Measurements from ENCODE around the gene ZYX. TPM values are rescaled to one million over a fixed set of nuclear protein-coding genes. Genes with fewer than 3 reads are reported as not detected.

The ZYX gene
- 100 to 1,000 TPM; 137 to 140 TPM for total RNA-seq

- Mint-ChIP-seq H3K27me3 (no peaks in the 10 kb centered on the region), H3K4me1 (ENCODE audit: low read depth) (peaks cover 31% of the 10 kb centered on the region), H3K9me3 (no peaks in the 10 kb centered on the region), H3K4me3 (peak within 1 kb of the TSS; percentile 82), H3K27ac (peak within 1 kb of the TSS; percentile 90), H3K36me3 (peaks cover 3% of the 10 kb centered on the region)
- intact Hi-C loops (cut with micrococcal nuclease): loop anchor here (1.0 to 5.0 kb wide), 10 partner anchors 9 to 1441 kb away; partner anchors contain the start of genes CASP2, EPHA1 and FAM131B
- ChIA-PET CTCF (interaction anchor here (0.5 to 3.4 kb wide), 26 partner anchors 9 to 572 kb away, joined by 3 to 26 read pairs (median 4); partner anchors contain the start of genes CASP2, EPHA1, FAM131B and GSTK1), POLR2A (interaction anchor here (0.6 to 1.9 kb wide), 8 partner anchors 9 to 1094 kb away, joined by 3 to 6 read pairs (median 4); partner anchors contain the start of genes CASP2 and FAM131B)
- peak; percentile 94 for DNase-seq
Observed at GRCh38 chr7:143380646-143381426, at the start of gene ZYX. Gene ZYX (plus strand): TSS chr7:143381345. CDS start chr7:143381572, 227 bp downstream.

GRCh38 chr7:143334244-143334643 is 46.9 kb upstream of the ZYX start:
- intact Hi-C loops (cut with micrococcal nuclease): no loop called here
- POLR2A ChIA-PET: no interaction called here
- no peak for DNase-seq
- no peak overlapping the region for H3K4me3 Mint-ChIP-seq
- H3K36me3 Mint-ChIP-seq: no peaks in the 10 kb centered on the region
- peaks cover 7% of the 10 kb centered on the region for H3K27me3 Mint-ChIP-seq
- no peaks in the 10 kb centered on the region for H3K9me3 Mint-ChIP-seq
- H3K4me1 Mint-ChIP-seq (ENCODE audit: low read depth): no peaks in the 10 kb centered on the region
- no peak overlapping the region for H3K27ac Mint-ChIP-seq
- CTCF ChIA-PET: interaction anchor here (1.0 to 4.0 kb wide), 2 partner anchors 11 to 94 kb away, joined by 3 to 20 read pairs; no protein-coding TSS in a partner anchor

- Mint-ChIP-seq H3K36me3 (no peaks in the 10 kb centered on the region), H3K4me1 (ENCODE audit: low read depth) (no peaks in the 10 kb centered on the region), H3K27ac (no peak overlapping the region), H3K4me3 (no peak overlapping the region), H3K27me3 (peaks cover 7% of the 10 kb centered on the region), H3K9me3 (no peaks in the 10 kb centered on the region)
- no peak for DNase-seq
- intact Hi-C loops (cut with micrococcal nuclease): no loop called here
- ChIA-PET CTCF (interaction anchor here (0.9 to 4.0 kb wide), 5 partner anchors 8 to 80 kb away, joined by 3 to 20 read pairs (median 4); no protein-coding TSS in a partner anchor), POLR2A (interaction anchor here (0.9 kb wide), 1 partner anchor 27 kb away, joined by 3 read pairs; no protein-coding TSS in a partner anchor)
Observed at GRCh38 chr7:143337216-143337615, 43.9 kb upstream of the ZYX start.

- Mint-ChIP-seq H3K27ac (no peak overlapping the region), H3K36me3 (no peaks in the 10 kb centered on the region), H3K4me1 (ENCODE audit: low read depth) (peaks cover 9% of the 10 kb centered on the region), H3K27me3 (no peaks in the 10 kb centered on the region), H3K9me3 (no peaks in the 10 kb centered on the region), H3K4me3 (no peak overlapping the region)
- CTCF ChIA-PET: interaction anchor here (2.0 kb wide), 1 partner anchor 42 kb away, joined by 5 read pairs; no protein-coding TSS in a partner anchor
- DNase-seq: no peak
- POLR2A ChIA-PET: no interaction called here
- intact Hi-C loops (cut with micrococcal nuclease): no loop called here
Observed at GRCh38 chr7:143341842-143342241, 39.3 kb upstream of the ZYX start.

- Mint-ChIP-seq H3K27me3 (no peaks in the 10 kb centered on the region), H3K36me3 (no peaks in the 10 kb centered on the region), H3K4me1 (ENCODE audit: low read depth) (peaks cover 15% of the 10 kb centered on the region), H3K9me3 (no peaks in the 10 kb centered on the region), H3K4me3 (no peak overlapping the region), H3K27ac (no peak overlapping the region)
- POLR2A ChIA-PET: no interaction called here
- CTCF ChIA-PET: interaction anchor here (0.6 to 2.3 kb wide), 4 partner anchors 22 to 103 kb away, joined by 3 to 5 read pairs (median 5); no protein-coding TSS in a partner anchor
- intact Hi-C loops (cut with micrococcal nuclease): no loop called here
- DNase-seq: no peak
Observed at GRCh38 chr7:143343596-143343995, 37.5 kb upstream of the ZYX start.

GRCh38 chr7:143345428-143345900 is 35.7 kb upstream of the ZYX start:
- peaks cover 15% of the 10 kb centered on the region for H3K4me1 Mint-ChIP-seq (ENCODE audit: low read depth)
- peak overlapping the region; percentile 65 for H3K4me3 Mint-ChIP-seq
- no peaks in the 10 kb centered on the region for H3K36me3 Mint-ChIP-seq
- CTCF ChIA-PET: interaction anchor here (0.6 to 2.3 kb wide), 25 partner anchors 10 to 392 kb away, joined by 3 to 22 read pairs (median 5); partner anchors contain the start of gene CASP2
- intact Hi-C loops (cut with micrococcal nuclease): no loop called here
- H3K27ac Mint-ChIP-seq: no peak overlapping the region
- H3K9me3 Mint-ChIP-seq: no peaks in the 10 kb centered on the region
- POLR2A ChIA-PET: no interaction called here
- DNase-seq: peak; percentile 81
- no peaks in the 10 kb centered on the region for H3K27me3 Mint-ChIP-seq

- ChIA-PET POLR2A (interaction anchor here (1.0 kb wide), 1 partner anchor 106 kb away, joined by 3 read pairs; no protein-coding TSS in a partner anchor), CTCF (interaction anchor here (0.6 to 2.3 kb wide), 19 partner anchors 9 to 131 kb away, joined by 3 to 22 read pairs (median 6); partner anchors contain the start of gene CASP2)
- intact Hi-C loops (cut with micrococcal nuclease): no loop called here
- Mint-ChIP-seq H3K27ac (no peak overlapping the region), H3K36me3 (no peaks in the 10 kb centered on the region), H3K27me3 (no peaks in the 10 kb centered on the region), H3K9me3 (no peaks in the 10 kb centered on the region), H3K4me3 (peak overlapping the region; percentile 65), H3K4me1 (ENCODE audit: low read depth) (peaks cover 15% of the 10 kb centered on the region)
- no peak for DNase-seq
Observed at GRCh38 chr7:143346018-143346417, 35.1 kb upstream of the ZYX start.

GRCh38 chr7:143347950-143348349 is 33.2 kb upstream of the ZYX start:
- H3K9me3 Mint-ChIP-seq: no peaks in the 10 kb centered on the region
- intact Hi-C loops (cut with micrococcal nuclease): no loop called here
- H3K4me1 Mint-ChIP-seq (ENCODE audit: low read depth): peaks cover 15% of the 10 kb centered on the region
- H3K27me3 Mint-ChIP-seq: no peaks in the 10 kb centered on the region
- H3K4me3 Mint-ChIP-seq: no peak overlapping the region
- POLR2A ChIA-PET: no interaction called here
- CTCF ChIA-PET: interaction anchor here (1.0 to 2.0 kb wide), 2 partner anchors 24 to 32 kb away, joined by 3 to 6 read pairs; no protein-coding TSS in a partner anchor
- no peaks in the 10 kb centered on the region for H3K36me3 Mint-ChIP-seq
- no peak for DNase-seq
- no peak overlapping the region for H3K27ac Mint-ChIP-seq

- H3K36me3 Mint-ChIP-seq: no peaks in the 10 kb centered on the region
- H3K4me1 Mint-ChIP-seq (ENCODE audit: low read depth): peaks cover 8% of the 10 kb centered on the region
- no peaks in the 10 kb centered on the region for H3K9me3 Mint-ChIP-seq
- no peak overlapping the region for H3K27ac Mint-ChIP-seq
- CTCF ChIA-PET: no interaction called here
- no peaks in the 10 kb centered on the region for H3K27me3 Mint-ChIP-seq
- no peak overlapping the region for H3K4me3 Mint-ChIP-seq
- POLR2A ChIA-PET: no interaction called here
- intact Hi-C loops (cut with micrococcal nuclease): no loop called here
- no peak for DNase-seq
Observed at GRCh38 chr7:143351060-143351459, 30.1 kb upstream of the ZYX start.

GRCh38 chr7:143351574-143351973 is 29.6 kb upstream of the ZYX start:
- intact Hi-C loops (cut with micrococcal nuclease): no loop called here
- H3K9me3 Mint-ChIP-seq: no peaks in the 10 kb centered on the region
- no peak overlapping the region for H3K4me3 Mint-ChIP-seq
- no peaks in the 10 kb centered on the region for H3K27me3 Mint-ChIP-seq
- POLR2A ChIA-PET: no interaction called here
- peaks cover 8% of the 10 kb centered on the region for H3K4me1 Mint-ChIP-seq (ENCODE audit: low read depth)
- no peaks in the 10 kb centered on the region for H3K36me3 Mint-ChIP-seq
- CTCF ChIA-PET: no interaction called here
- no peak for DNase-seq
- H3K27ac Mint-ChIP-seq: no peak overlapping the region

- intact Hi-C loops (cut with micrococcal nuclease): no loop called here
Observed at GRCh38 chr7:143352531-143353002, 28.6 kb upstream of the ZYX start.

GRCh38 chr7:143354376-143354775 is 26.8 kb upstream of the ZYX start:
- DNase-seq: no peak
- CTCF ChIA-PET: interaction anchor here (2.4 kb wide), 1 partner anchor 9 kb away, joined by 11 read pairs; no protein-coding TSS in a partner anchor
- H3K36me3 Mint-ChIP-seq: no peaks in the 10 kb centered on the region
- no peak overlapping the region for H3K27ac Mint-ChIP-seq
- intact Hi-C loops (cut with micrococcal nuclease): no loop called here
- H3K4me1 Mint-ChIP-seq (ENCODE audit: low read depth): no peaks in the 10 kb centered on the region
- no peak overlapping the region for H3K4me3 Mint-ChIP-seq
- no peaks in the 10 kb centered on the region for H3K27me3 Mint-ChIP-seq
- POLR2A ChIA-PET: no interaction called here
- no peaks in the 10 kb centered on the region for H3K9me3 Mint-ChIP-seq

More at GRCh38 chr7:143352531-143353002, 28.6 kb upstream of the ZYX start:
- Mint-ChIP-seq H3K4me1 (ENCODE audit: low read depth) (peaks cover 3% of the 10 kb centered on the region), H3K9me3 (no peaks in the 10 kb centered on the region), H3K4me3 (no peak overlapping the region), H3K27ac (no peak overlapping the region), H3K36me3 (no peaks in the 10 kb centered on the region), H3K27me3 (no peaks in the 10 kb centered on the region)
- ChIA-PET POLR2A (no interaction called here), CTCF (no interaction called here)
- no peak for DNase-seq

Data from activated CD4-positive, alpha-beta memory T cell treated with anti-CD3 and anti-CD28 coated beads for 36 hours (primary cell).